Renal pelvis (tissue), 4 donors: ENCODE data around the gene LRRC74A. TPM values are rescaled to one million over a fixed set of nuclear protein-coding genes. Genes with fewer than 3 reads are reported as not detected.

ENCODE experiments used
- DNase-seq: peaks from one replicate; pipeline ENCODE4 v3.0.0-alpha.2; 2013
- polyA plus RNA-seq, 3 donors: library from polyadenylated mRNA; unstranded; fragments of 120-200 nt; gene quantifications; one replicate each; pipeline ENCODE4 v1.2.1, GENCODE V29; 2013; ENCODE audit not compliant: insufficient read length in 3 of 3

Gene LRRC74A
- polyA plus RNA-seq, 3 donors = not detected

- DNase-seq = no peak
Observed at GRCh38 chr14:76848879-76849278, 22.7 kb downstream of the LRRC74A start.

- DNase-seq = no peak
Observed at GRCh38 chr14:76855066-76855465, 28.9 kb downstream of the LRRC74A start.

- no peak for DNase-seq
Observed at GRCh38 chr14:76856769-76857168, 30.6 kb downstream of the LRRC74A start.

- DNase-seq = no peak
Observed at GRCh38 chr14:76861574-76862255, 35.5 kb downstream of the LRRC74A start.

- DNase-seq = no peak
Observed at GRCh38 chr14:76862546-76863282, 36.5 kb downstream of the LRRC74A start.

- no peak for DNase-seq
Observed at GRCh38 chr14:76863724-76864407, 37.7 kb downstream of the LRRC74A start.

GRCh38 chr14:76866456-76866855 lies 40.2 kb downstream of the LRRC74A start:
- no peak for DNase-seq

- peak; percentile 31 for DNase-seq
Observed at GRCh38 chr14:76867516-76868453, 41.6 kb downstream of the LRRC74A start.

GRCh38 chr14:76868454-76869170 lies 42.4 kb downstream of the LRRC74A start:
- DNase-seq = no peak

GRCh38 chr14:76870166-76870565 lies 44.0 kb downstream of the LRRC74A start:
- DNase-seq = no peak

- peak; percentile 46 for DNase-seq
Observed at GRCh38 chr14:76872796-76873432, 46.7 kb downstream of the LRRC74A start.

- DNase-seq = no peak
Observed at GRCh38 chr14:76874734-76875133, 48.5 kb downstream of the LRRC74A start.

- DNase-seq = peak; percentile 62
Observed at GRCh38 chr14:76876076-76876475, 49.9 kb downstream of the LRRC74A start.

- no peak for DNase-seq
Observed at GRCh38 chr14:76877871-76878270, 51.7 kb downstream of the LRRC74A start.

- DNase-seq = no peak
Observed at GRCh38 chr14:76880449-76880848, 54.2 kb downstream of the LRRC74A start.

GRCh38 chr14:76881348-76881747 lies 55.1 kb downstream of the LRRC74A start:
- no peak for DNase-seq

GRCh38 chr14:76882651-76883050 lies 56.4 kb downstream of the LRRC74A start:
- no peak for DNase-seq

- DNase-seq = no peak
Observed at GRCh38 chr14:76883447-76883846, 57.2 kb downstream of the LRRC74A start.

- DNase-seq = no peak
Observed at GRCh38 chr14:76884394-76884793, 58.2 kb downstream of the LRRC74A start.

- no peak for DNase-seq
Observed at GRCh38 chr14:76884853-76885276, 58.7 kb downstream of the LRRC74A start.

GRCh38 chr14:76887191-76887590 lies 61.0 kb downstream of the LRRC74A start:
- DNase-seq = no peak
